SK-N-MC (cell line): ENCODE measurements around the gene NHERF2.

Experiments
- DNase-seq: peaks from one replicate; pipeline ENCODE4 v3.0.0-alpha.2; 2011; ENCODE audit warnings: low read depth, low spot score
- H3K27ac ChIP-seq: fragments of 200-600 bp; sonication (generic); 2 replicates; pipeline ENCODE4 v1.5.1; 2016; ENCODE audit warnings: mixed run types
- H3K36me3 ChIP-seq: fragments of 200-600 bp; sonication (generic); 2 replicates; pipeline ENCODE4 v1.6.1; 2017; ENCODE audit warnings: antibody characterized with exemption, low read length, mixed read lengths; ENCODE audit not compliant: insufficient read depth
- H3K4me3 ChIP-seq: fragments of 200-600 bp; sonication (generic); 2 replicates; pipeline ENCODE4 v1.5.1; 2016
- H3K9ac ChIP-seq: fragments of 200-600 bp; sonication (generic); 2 replicates; pipeline ENCODE4 v1.8.0; 2017; ENCODE audit warnings: mixed run types, mixed read lengths; ENCODE audit not compliant: insufficient read length
- H3K9me3 ChIP-seq: fragments of 200-600 bp; sonication (generic); 2 replicates; pipeline ENCODE4 v1.6.1; 2017; ENCODE audit warnings: low read depth, mild to moderate bottlenecking, antibody characterized with exemption, low read length, moderate library complexity, mixed read lengths
- EZH2 ChIP-seq: fragments of 200-600 bp; sonication (generic); IDR thresholded peaks from one replicate; pipeline ENCODE4 v1.6.1; 2017; ENCODE audit warnings: antibody characterized with exemption
- FOXP2 ChIP-seq: optimal IDR thresholded peaks from 2 replicates; pipeline ENCODE3; 2011; ENCODE audit warnings: mild to moderate bottlenecking, moderate library complexity; ENCODE audit not compliant: insufficient read depth; ENCODE audit errors: extremely low read length, control extremely low read depth
- POLR2AphosphoS5 ChIP-seq: IDR thresholded peaks from 2 replicates; pipeline ENCODE4 v1.6.1; 2012; ENCODE audit warnings: mild to moderate bottlenecking, low read depth, low read length, borderline replicate concordance

Gene NHERF2

DNA sequence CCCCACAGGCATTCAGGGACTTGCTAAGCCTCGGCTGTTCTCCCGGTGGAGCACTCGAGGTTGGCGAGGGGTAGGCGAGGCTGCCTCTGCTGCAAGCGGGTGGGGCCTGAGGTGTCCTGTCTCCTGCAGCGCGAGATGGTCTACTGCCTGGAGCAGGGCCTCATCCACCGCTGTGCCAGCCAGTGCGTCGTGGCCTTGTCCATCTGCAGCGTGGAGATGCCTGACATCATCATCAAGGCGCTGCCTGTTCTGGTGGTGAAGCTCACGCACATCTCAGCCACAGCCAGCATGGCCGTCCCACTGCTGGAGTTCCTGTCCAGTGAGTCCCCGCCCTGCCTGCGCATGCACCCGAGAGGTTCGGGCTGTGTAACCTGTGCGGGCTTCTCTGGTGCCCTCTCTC, 47.4 kb downstream of the NHERF2 start:
- Histone ChIP-seq H3K9ac (no peak overlapping the region), H3K36me3 (no peaks in the 10 kb centered on the region; the same call in 1 of the 2 replicates), H3K9me3 (no peaks in the 10 kb centered on the region), H3K4me3 (no peak overlapping the region), H3K27ac (no peak overlapping the region)
- DNase-seq: no peak
- TF ChIP-seq POLR2AphosphoS5 (no peak), FOXP2 (no peak), EZH2 (no peak)

DNA sequence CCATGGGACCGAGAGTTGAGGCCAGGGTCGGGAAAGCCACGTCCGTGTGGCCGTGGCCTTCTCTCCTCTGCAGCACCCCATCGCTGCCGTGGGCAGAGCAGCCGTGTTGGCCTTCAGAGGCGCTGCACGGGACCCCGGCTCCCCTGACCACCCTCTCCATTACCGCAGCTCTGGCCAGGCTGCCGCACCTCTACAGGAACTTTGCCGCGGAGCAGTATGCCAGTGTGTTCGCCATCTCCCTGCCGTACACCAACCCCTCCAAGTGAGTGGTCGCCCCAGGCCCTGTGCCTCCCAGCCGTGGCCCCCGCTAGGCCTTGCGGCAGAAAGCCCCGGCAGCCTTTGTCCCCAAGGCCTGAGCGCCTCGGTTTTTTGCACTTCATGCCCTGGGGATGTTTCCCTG, 48.9 kb downstream of the NHERF2 start:
- TF ChIP-seq EZH2: no peak
- TF ChIP-seq POLR2AphosphoS5: no peak
- no peak for TF ChIP-seq FOXP2

DNA sequence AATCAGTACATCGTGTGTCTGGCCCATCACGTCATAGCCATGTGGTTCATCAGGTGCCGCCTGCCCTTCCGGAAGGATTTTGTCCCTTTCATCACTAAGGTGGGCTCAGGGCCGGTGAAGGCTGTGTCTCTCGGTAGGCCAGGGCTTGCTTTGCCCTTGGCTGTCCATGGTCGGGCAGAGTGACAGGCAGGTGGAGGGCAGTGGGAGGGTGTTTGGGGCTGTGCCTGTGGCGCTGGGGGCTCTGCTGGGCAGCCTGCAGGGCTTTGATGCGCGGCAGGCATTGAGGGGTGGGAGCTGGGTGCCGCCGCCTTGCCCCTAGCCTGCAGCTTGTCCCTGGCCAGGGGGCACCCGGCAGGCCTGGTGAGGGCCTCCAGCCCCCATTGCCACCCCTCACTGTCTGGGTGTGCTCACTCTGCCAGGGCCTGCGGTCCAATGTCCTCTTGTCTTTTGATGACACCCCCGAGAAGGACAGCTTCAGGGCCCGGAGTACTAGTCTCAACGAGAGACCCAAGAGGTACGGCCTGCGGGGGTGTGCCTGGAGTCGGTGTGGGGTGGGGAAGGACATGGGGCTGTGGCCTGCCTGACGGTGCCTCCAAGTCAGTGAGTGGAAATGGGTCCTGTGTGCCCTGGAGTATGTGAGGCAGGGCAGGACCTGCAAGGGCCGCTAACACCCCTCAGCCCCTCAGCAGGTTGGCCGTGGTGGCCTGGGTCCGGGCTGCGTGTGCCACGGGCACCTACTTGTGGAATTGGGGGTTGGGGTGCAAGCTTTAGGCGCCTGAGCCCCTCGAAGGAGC, 49.6 kb downstream of the NHERF2 start:
- Histone ChIP-seq H3K27ac (no peak overlapping the region), H3K9ac (no peak overlapping the region), H3K4me3 (no peak overlapping the region), H3K36me3 (no peaks in the 10 kb centered on the region; the same call in 1 of the 2 replicates), H3K9me3 (no peaks in the 10 kb centered on the region)
- DNase-seq: no peak
- TF ChIP-seq FOXP2: no peak
- no peak for TF ChIP-seq EZH2
- TF ChIP-seq POLR2AphosphoS5: no peak

More for the DNA sequence above, 48.9 kb downstream of the NHERF2 start:
- Histone ChIP-seq H3K9me3 (no peaks in the 10 kb centered on the region), H3K9ac (no peak overlapping the region), H3K27ac (no peak overlapping the region), H3K4me3 (no peak overlapping the region), H3K36me3 (no peaks in the 10 kb centered on the region; the same call in 1 of the 2 replicates)
- DNase-seq: no peak

DNA sequence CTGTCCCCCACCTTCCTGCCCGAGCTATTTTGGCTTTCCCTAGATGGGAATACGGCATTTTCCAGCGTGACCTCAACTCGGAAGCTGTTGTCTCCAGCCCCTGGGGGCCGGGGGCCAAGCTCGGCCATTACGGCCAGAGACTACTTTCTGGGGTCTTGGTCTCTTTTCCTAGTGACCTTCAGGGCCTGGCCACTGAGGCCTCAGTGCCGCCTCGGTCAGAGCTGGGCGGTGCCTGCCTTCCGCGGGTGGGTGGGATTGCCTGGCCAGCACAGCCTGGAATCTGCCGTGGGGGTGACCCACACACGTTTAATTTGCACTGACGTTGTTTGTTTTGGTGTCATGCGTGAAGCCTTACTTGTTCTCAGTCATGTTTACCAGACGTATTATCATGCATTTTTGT, 50.3 kb downstream of the NHERF2 start:
- H3K9me3 ChIP-seq: no peaks in the 10 kb centered on the region
- DNase-seq: no peak
- H3K36me3 ChIP-seq: no peaks in the 10 kb centered on the region; the same call in 1 of the 2 replicates
- no peak overlapping the region for H3K4me3 ChIP-seq
- TF ChIP-seq EZH2: no peak
- no peak for TF ChIP-seq POLR2AphosphoS5
- no peak for TF ChIP-seq FOXP2
- H3K9ac ChIP-seq: no peak overlapping the region
- no peak overlapping the region for H3K27ac ChIP-seq

DNA sequence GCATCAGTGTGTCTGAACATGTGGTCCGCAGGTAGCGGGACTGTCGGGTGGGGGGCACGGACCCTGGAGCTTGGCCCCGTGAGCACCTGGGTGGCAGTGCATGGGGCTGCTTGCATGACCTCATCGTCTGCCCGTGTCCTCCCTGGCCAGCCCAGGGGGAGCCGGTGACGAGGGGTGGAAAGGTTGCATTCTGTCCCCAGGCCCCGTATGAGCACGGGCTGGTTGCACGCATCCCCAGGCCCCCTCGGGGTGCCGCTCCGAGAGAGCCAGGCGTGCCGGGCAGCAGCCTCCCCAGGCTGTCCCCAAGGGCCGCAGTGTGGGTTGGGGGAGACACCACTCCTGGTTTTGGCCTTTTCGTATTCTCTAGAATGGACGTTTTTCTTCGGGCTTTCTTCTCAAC, 51.0 kb downstream of the NHERF2 start:
- H3K9me3 ChIP-seq: no peaks in the 10 kb centered on the region
- H3K36me3 ChIP-seq: no peaks in the 10 kb centered on the region; the same call in 1 of the 2 replicates
- TF ChIP-seq POLR2AphosphoS5 (no peak), EZH2 (no peak), FOXP2 (no peak)

DNA sequence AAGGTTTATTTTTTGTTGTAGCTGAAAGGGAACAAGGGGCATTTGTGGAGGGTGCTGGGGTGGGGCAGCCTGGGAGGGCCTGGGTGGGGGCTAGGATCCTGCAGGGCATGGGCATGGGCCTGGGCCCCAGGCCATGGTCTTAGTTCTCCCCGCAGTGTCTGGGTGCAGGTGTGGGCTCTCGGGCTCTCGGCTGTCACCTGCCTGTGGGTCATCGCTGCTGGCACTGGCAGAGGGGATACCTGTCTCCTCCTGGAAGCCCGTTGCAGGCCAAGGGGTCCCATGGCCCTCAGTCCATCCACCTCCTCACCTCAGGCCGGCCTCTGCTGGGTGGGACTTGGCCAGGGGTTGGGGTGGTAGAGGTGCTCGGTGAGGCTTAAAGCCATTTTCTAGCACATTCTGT, 51.4 kb downstream of the NHERF2 start:
- no peak for TF ChIP-seq EZH2
- TF ChIP-seq POLR2AphosphoS5: no peak
- no peak for TF ChIP-seq FOXP2
- H3K36me3 ChIP-seq: no peaks in the 10 kb centered on the region; the same call in 1 of the 2 replicates

More for the DNA sequence above, 51.0 kb downstream of the NHERF2 start:
- H3K9ac ChIP-seq: no peak overlapping the region
- no peak overlapping the region for H3K4me3 ChIP-seq
- DNase-seq: no peak
- H3K27ac ChIP-seq: no peak overlapping the region

DNA sequence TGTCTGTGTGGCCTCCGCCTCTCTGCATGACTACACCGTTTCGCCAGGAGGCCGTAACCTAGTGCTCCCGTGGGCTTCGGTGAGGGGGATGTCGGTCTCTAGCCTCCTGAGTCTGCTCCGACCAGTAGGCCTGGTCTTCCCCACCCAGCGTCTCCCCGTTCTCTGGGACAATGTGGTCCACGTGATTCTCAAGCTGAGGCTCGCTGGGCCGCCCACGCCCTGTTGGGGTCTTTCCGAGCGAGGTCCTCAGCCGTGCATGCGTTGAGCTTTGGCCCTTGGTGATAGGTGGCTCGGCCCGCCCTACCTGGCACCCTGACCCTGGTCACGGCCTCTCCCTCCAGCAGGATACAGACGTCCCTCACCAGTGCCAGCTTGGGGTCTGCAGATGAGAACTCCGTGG, 52.0 kb downstream of the NHERF2 start:
- Histone ChIP-seq H3K9ac (no peak overlapping the region), H3K36me3 (no peaks in the 10 kb centered on the region; the same call in 1 of the 2 replicates)
- no peak for TF ChIP-seq EZH2
- no peak for TF ChIP-seq POLR2AphosphoS5
- no peak for TF ChIP-seq FOXP2

More for the DNA sequence above, 51.4 kb downstream of the NHERF2 start:
- H3K4me3 ChIP-seq: no peak overlapping the region
- no peak for DNase-seq
- H3K9ac ChIP-seq: no peak overlapping the region
- H3K9me3 ChIP-seq: no peaks in the 10 kb centered on the region
- H3K27ac ChIP-seq: no peak overlapping the region

DNA sequence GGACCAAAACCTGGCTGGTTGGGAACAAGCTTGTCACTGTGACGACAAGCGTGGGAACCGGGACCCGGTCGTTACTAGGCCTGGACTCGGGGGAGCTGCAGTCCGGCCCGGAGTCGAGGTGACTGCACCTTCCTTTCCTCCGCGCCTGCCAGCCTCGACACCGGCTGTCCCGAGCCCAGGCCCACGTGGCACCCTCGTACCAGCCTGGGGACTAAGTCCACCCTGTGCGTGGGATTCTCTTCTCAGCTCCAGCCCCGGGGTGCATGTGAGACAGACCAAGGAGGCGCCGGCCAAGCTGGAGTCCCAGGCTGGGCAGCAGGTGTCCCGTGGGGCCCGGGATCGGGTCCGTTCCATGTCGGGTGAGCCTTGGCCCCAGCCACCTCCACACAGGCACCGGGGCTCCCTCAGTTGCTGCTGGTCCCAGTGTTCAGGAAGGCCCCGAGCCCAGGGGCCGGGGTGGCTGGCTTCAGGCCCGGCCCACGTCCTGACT, 52.7 kb downstream of the NHERF2 start:
- no peak for DNase-seq
- no peak overlapping the region for H3K4me3 ChIP-seq
- no peak overlapping the region for H3K9ac ChIP-seq
- no peaks in the 10 kb centered on the region for H3K9me3 ChIP-seq
- no peak for TF ChIP-seq EZH2
- no peak for TF ChIP-seq POLR2AphosphoS5
- TF ChIP-seq FOXP2: no peak
- no peaks in the 10 kb centered on the region for H3K36me3 ChIP-seq
- no peak overlapping the region for H3K27ac ChIP-seq

More for the DNA sequence above, 52.0 kb downstream of the NHERF2 start:
- Histone ChIP-seq H3K9me3 (no peaks in the 10 kb centered on the region), H3K27ac (no peak overlapping the region), H3K4me3 (no peak overlapping the region)
- DNase-seq: no peak

DNA sequence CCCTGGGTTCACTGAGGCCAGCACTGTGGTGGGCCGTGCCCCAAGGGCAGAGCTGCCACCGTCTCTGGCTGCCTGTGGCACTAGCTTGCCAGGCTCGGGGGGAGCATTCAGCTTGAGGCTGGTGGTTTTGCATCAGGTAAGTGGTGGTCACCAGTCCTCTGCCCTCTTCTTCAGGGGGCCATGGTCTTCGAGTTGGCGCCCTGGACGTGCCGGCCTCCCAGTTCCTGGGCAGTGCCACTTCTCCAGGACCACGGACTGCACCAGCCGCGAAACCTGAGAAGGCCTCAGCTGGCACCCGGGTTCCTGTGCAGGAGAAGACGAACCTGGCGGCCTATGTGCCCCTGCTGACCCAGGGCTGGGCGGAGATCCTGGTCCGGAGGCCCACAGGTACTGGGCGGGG, 53.3 kb downstream of the NHERF2 start:
- Histone ChIP-seq H3K9ac (no peak overlapping the region), H3K27ac (no peak overlapping the region), H3K4me3 (no peak overlapping the region), H3K36me3 (no peaks in the 10 kb centered on the region), H3K9me3 (no peaks in the 10 kb centered on the region)
- DNase-seq: no peak
- no peak for TF ChIP-seq POLR2AphosphoS5
- TF ChIP-seq EZH2: no peak
- no peak for TF ChIP-seq FOXP2
